Activated CD8-positive, alpha-beta T cell treated with anti-CD3 and anti-CD28 coated beads for 36 hours (primary cell): Measurements from ENCODE around the gene LGR6. TPM values are rescaled to one million over a fixed set of nuclear protein-coding genes. Genes with fewer than 3 reads are reported as not detected.

ENCODE experiments used
- ATAC-seq: fragments of 200-7000 bp; cut with Tn5 transposase; one replicate; pipeline ENCODE4 v1.10.0; 2021; ENCODE audit warnings: mild to moderate bottlenecking, moderate library complexity
- CTCF ChIA-PET: fragments of 350-600 bp; sonication (Branson Sonifier 250); formaldehyde crosslinking; loops from one replicate; lab custom pipeline; 2021; ENCODE audit warnings: antibody characterized with exemption; lab: Charles Lee
- POLR2A ChIA-PET: fragments of 350-600 bp; sonication (Branson Sonifier 250); formaldehyde crosslinking; loops from one replicate; lab custom pipeline; 2021; ENCODE audit warnings: antibody characterized with exemption; lab: Charles Lee
- DNase-seq: peaks from one replicate; pipeline ENCODE4 v3.0.0-alpha.2; 2020
- H3K27ac Mint-ChIP-seq: one replicate; pipeline ENCODE4 v1.8.0; 2021; ENCODE audit warnings: mild to moderate bottlenecking, mixed read lengths
- H3K27me3 Mint-ChIP-seq: one replicate; pipeline ENCODE4 v1.8.0; 2021; ENCODE audit warnings: mixed read lengths
- H3K36me3 Mint-ChIP-seq: one replicate; pipeline ENCODE4 v1.8.0; 2021; ENCODE audit warnings: low read depth, mixed read lengths
- H3K4me1 Mint-ChIP-seq: one replicate; pipeline ENCODE4 v1.8.0; 2021; ENCODE audit warnings: low read depth, mixed read lengths
- H3K4me3 Mint-ChIP-seq: one replicate; pipeline ENCODE4 v1.8.0; 2021; ENCODE audit warnings: mild to moderate bottlenecking, moderate library complexity, mixed read lengths
- H3K9me3 Mint-ChIP-seq: one replicate; pipeline ENCODE4 v1.8.0; 2021; ENCODE audit warnings: mixed read lengths
- intact Hi-C: fragments of 100-400 bp; cut with micrococcal nuclease; formaldehyde crosslinking; loops from one replicate; pipeline ENCODE4 v1.10.0; 2022
- total RNA-seq, 2 experiments: library from RNA; stranded (reverse); gene quantifications; one replicate each; pipeline ENCODE4 v1.2.3, GENCODE V29; 2021
- TF ChIP-seq, protein P1 (sequence below): fragments of 200-600 bp; IDR thresholded peaks from one replicate; pipeline ENCODE4 v1.8.0; 2022; ENCODE audit warnings: antibody characterized with exemption, mild to moderate bottlenecking

Gene LGR6
- total RNA-seq, 2 experiments from 2014 or later = 0.34 TPM

DNA sequence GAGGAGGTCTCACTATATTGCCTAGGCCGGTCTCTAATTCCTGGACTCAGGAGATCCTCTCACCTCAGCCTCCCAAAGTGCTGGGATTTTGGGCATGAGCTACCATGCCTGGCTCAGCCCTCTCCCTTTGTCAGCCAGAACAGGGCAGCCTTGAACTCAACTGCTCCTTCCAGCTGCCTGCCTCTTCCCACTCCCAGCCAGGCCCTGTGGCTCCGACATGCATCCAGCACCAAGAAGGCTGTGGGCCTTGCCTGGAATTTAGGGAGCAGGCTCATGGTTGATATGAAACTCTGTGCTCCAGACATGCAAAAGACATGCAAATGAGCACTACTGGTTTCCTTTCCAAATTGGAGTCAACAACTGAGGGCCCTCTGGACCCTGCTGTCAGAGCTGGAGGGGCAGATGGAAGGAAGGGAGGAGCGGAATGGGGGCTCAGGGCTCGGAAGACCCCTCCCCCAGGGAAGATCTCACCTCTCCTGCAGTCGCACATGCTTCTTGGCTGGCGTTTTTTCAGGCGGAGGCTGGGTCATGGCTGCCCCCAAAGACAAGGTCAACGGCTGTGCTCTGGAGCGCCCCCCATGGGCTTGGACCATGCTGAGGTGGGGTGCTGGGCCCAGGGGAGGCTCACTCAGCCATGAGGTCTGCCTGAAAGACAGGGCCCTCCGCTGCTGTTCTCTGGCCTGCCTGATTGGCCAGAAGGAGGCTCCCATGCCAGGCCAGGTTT lies 34.6 kb upstream of the LGR6 start:
- TF ChIP-seq, protein P1, sequence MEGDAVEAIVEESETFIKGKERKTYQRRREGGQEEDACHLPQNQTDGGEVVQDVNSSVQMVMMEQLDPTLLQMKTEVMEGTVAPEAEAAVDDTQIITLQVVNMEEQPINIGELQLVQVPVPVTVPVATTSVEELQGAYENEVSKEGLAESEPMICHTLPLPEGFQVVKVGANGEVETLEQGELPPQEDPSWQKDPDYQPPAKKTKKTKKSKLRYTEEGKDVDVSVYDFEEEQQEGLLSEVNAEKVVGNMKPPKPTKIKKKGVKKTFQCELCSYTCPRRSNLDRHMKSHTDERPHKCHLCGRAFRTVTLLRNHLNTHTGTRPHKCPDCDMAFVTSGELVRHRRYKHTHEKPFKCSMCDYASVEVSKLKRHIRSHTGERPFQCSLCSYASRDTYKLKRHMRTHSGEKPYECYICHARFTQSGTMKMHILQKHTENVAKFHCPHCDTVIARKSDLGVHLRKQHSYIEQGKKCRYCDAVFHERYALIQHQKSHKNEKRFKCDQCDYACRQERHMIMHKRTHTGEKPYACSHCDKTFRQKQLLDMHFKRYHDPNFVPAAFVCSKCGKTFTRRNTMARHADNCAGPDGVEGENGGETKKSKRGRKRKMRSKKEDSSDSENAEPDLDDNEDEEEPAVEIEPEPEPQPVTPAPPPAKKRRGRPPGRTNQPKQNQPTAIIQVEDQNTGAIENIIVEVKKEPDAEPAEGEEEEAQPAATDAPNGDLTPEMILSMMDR = peak; percentile 19
- H3K9me3 Mint-ChIP-seq = no peaks in the 10 kb centered on the region
- H3K36me3 Mint-ChIP-seq = peaks cover 59% of the 10 kb centered on the region
- ChIA-PET CTCF (interaction anchor here (2.0 to 2.6 kb wide), 2 partner anchors 11 to 15 kb away, joined by 9 to 27 read pairs; partner anchors contain the start of gene ARL8A), POLR2A (interaction anchor here (1.0 to 13.6 kb wide), 3 partner anchors 14 to 58 kb away, joined by 3 to 124 read pairs (median 16); partner anchors contain the start of gene ARL8A)
- ATAC-seq (peak; percentile 5), DNase-seq (peak; percentile 71)
- intact Hi-C loops = no loop called here
- H3K4me1 Mint-ChIP-seq = peaks cover 66% of the 10 kb centered on the region
- peak overlapping the region; percentile 95 for H3K27ac Mint-ChIP-seq
- peak overlapping the region; percentile 95 for H3K4me3 Mint-ChIP-seq
- no peaks in the 10 kb centered on the region for H3K27me3 Mint-ChIP-seq

DNA sequence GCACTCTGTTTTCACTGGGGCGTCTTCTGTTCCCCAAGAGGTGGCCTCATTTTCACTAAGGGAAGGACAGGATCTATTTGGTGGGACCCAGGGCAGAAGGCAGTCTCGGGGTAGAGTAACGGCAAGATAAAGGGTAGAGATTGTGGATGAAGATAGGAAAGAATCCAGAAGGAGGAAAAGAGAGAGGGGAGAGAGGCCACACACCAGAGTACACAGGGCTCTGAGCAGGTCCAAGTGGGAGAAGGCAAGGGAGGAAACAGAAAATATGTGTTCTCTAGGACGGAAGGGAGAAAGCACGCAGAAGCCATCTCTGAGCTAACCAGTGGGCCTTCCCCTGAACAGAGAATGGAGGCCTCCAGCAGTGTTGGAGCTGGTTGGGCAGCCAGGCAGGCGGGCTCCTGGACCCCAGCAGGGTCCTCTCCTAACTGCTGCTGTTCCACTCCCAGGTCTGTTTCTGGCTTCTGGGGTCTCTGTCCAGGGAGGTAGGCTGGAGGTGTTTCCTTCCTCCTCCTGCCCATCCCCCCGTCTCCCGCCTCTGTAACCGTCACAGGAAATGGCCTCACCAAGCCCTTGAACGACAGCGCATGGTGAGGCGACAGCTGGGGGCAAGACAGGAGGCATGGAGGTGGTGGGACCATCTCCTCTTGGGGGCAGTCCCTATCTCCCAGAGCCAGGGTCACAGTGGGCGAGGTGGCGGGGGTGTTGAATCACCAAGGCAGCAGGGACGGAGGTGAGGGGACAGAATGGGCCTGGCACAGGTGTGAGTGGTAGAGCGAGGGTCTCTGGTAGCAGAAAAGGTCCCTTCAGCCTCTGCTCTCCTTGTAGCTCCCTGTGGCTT lies 33.8 kb upstream of the LGR6 start:
- peak overlapping the region; percentile 95 for H3K4me3 Mint-ChIP-seq
- ATAC-seq = peak; percentile 44
- H3K27me3 Mint-ChIP-seq = no peaks in the 10 kb centered on the region
- TF ChIP-seq, protein P1 = no peak
- ChIA-PET POLR2A (interaction anchor here (0.7 to 13.6 kb wide), 8 partner anchors 8 to 58 kb away, joined by 3 to 124 read pairs (median 6); partner anchors contain the start of gene ARL8A), CTCF (interaction anchor here (0.9 to 2.6 kb wide), 14 partner anchors 8 to 196 kb away, joined by 3 to 27 read pairs (median 4); partner anchors contain the start of genes ARL8A and LGR6)
- H3K4me1 Mint-ChIP-seq = peaks cover 71% of the 10 kb centered on the region
- peak overlapping the region; percentile 95 for H3K27ac Mint-ChIP-seq
- intact Hi-C loops = no loop called here
- peaks cover 53% of the 10 kb centered on the region for H3K36me3 Mint-ChIP-seq
- no peaks in the 10 kb centered on the region for H3K9me3 Mint-ChIP-seq
- peak; percentile 90 for DNase-seq

DNA sequence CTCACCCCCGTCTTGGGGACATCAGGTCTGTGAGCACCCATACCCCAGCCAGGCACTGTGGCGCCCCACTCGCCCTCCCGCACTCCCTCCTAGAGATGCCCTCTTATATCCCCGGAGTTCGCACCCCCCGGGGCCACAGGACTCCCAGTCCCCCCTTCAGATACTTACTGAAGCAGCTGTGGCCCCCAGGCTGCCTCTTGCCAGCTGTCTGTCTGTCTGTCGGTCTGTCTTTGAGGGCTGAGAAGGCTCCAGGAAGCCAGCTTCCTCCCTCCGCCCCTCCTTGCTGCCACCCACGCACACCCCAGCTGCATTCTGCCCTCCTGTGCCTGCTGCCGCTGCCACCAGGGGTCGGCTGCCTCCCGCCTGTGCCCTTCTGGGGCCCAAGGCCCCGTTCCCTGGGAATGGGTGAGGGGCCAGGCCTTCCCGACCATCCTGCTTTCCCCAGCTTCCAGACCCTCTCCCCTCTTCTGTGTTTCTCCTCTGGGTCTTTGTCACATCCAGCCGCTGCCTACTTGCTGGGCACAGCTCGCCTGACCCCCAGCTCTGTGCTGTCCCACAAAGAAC lies 33.1 kb upstream of the LGR6 start, which contains the start of gene PTPN7:
Gene PTPN7 (minus strand): TSS at position 226 of the 564 bp plus-strand sequence. CDS start 1,200 bp downstream, outside the sequence.
- Mint-ChIP-seq H3K27ac (peak within 1 kb of the TSS; percentile 95), H3K4me1 (peaks cover 64% of the 10 kb centered on the region), H3K27me3 (no peaks in the 10 kb centered on the region), H3K4me3 (peak within 1 kb of the TSS; percentile 95), H3K9me3 (no peaks in the 10 kb centered on the region), H3K36me3 (peaks cover 46% of the 10 kb centered on the region)
- POLR2A ChIA-PET = interaction anchor here (0.7 to 13.6 kb wide), 9 partner anchors 8 to 331 kb away, joined by 3 to 124 read pairs (median 5); partner anchors contain the start of genes ARL8A and IPO9
- TF ChIP-seq, protein P1 = peak; percentile 85
- CTCF ChIA-PET = interaction anchor here (0.9 to 2.6 kb wide), 14 partner anchors 9 to 197 kb away, joined by 3 to 27 read pairs (median 4); partner anchors contain the start of genes ARL8A and LGR6
- intact Hi-C loops = no loop called here
- ATAC-seq (peak; percentile 52), DNase-seq (peak; percentile 96)

DNA sequence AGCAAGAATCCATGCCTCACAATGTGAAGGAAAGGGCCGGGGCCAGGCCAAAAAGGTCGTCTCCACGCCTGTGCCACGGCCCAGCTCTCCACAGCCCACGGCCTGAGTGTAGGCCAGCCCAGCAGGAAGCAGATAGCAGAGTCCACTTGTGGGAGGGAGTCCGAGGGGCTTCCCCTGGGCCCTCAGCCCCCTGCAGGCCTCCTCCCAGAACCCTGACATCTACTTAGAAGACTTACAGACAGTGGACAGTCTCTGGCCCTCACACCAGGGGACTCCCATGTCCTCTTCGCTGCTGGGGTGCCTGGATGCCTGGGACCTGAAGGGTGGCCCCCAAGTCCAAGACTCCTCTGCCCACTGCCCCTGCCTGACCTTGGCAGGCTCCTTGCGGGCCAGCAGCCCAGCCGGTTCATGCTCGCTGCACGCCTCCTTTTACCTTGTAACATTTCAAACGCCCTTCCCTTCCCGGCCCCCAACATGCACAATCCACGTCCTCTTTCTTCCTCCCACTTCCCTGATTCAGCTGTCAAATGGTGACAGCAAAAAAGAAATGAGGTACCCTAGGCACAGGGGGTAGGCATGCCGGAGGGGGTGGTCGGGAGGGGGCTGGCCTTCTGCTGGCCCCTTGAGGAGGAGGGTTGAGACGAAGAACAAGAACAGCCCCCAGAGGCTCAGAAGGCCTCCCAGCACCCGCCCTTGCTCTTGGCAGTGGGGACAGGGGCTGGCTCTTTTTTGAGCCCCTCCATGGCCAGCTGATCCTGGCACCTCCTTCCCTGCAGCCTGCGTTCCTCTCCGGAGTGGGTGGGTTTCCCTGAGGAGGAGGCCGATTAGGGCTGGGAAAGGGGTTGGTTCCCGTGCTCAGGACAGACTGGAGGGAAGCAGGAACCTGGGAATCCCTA lies 32.2 kb upstream of the LGR6 start:
- Mint-ChIP-seq H3K36me3 (peaks cover 37% of the 10 kb centered on the region), H3K4me1 (peaks cover 63% of the 10 kb centered on the region), H3K9me3 (no peaks in the 10 kb centered on the region), H3K27ac (peak overlapping the region; percentile 95), H3K27me3 (no peaks in the 10 kb centered on the region), H3K4me3 (peak overlapping the region; percentile 95)
- ATAC-seq (no peak), DNase-seq (peak; percentile 53)
- TF ChIP-seq, protein P1 = no peak
- ChIA-PET POLR2A (interaction anchor here (1.3 to 13.6 kb wide), 5 partner anchors 9 to 332 kb away, joined by 4 to 124 read pairs (median 14); partner anchors contain the start of genes ARL8A and IPO9), CTCF (interaction anchor here (1.1 to 2.6 kb wide), 10 partner anchors 10 to 154 kb away, joined by 3 to 27 read pairs (median 4); partner anchors contain the start of gene ARL8A)
- intact Hi-C loops = no loop called here
